Muscle layer of duodenum (tissue), 2 donors: ENCODE results near the gene SCN4A.
"Not testable (repeated sequence)": the region's sequence is repeated elsewhere in the genome, so short reads cannot be mapped to it uniquely, and the experiment has no call there.

Source experiments
- H3K27ac ChIP-seq: one replicate; pipeline ENCODE4 v1.7.0; 2013; ENCODE audit warnings: mild to moderate bottlenecking, low read length
- H3K27me3 ChIP-seq: one replicate; pipeline ENCODE4 v1.7.0; 2013; ENCODE audit warnings: low read depth, mild to moderate bottlenecking, control low read depth, low read length
- H3K36me3 ChIP-seq, 2 donors: one replicate each; pipeline ENCODE4 v1.7.0; 2013; ENCODE audit warnings: low read length in 2 of 2, control low read depth in 1 of 2, mild to moderate bottlenecking in 1 of 2; ENCODE audit not compliant: insufficient read depth in 2 of 2, control insufficient read depth in 1 of 2
- H3K4me1 ChIP-seq, 2 donors: one replicate each; pipeline ENCODE4 v1.7.0; 2013; ENCODE audit warnings: low read length in 2 of 2, mild to moderate bottlenecking in 2 of 2, control low read depth in 1 of 2, moderate library complexity in 1 of 2; ENCODE audit not compliant: insufficient read depth in 2 of 2, control insufficient read depth in 1 of 2
- H3K4me3 ChIP-seq, 2 donors: one replicate each; pipeline ENCODE4 v1.7.0; 2013; ENCODE audit warnings: low read length in 2 of 2, low read depth in 1 of 2, mild to moderate bottlenecking in 1 of 2
- H3K9me3 ChIP-seq, 2 donors: one replicate each; pipeline ENCODE4 v1.7.0; 2013; ENCODE audit warnings: low read length in 2 of 2, control low read depth in 1 of 2, mild to moderate bottlenecking in 1 of 2; ENCODE audit not compliant: control insufficient read depth in 1 of 2
- donor health status: healthy.

The SCN4A gene

GRCh38 chr17:63926164-63926563 is 46.6 kb downstream of the SCN4A start:
- no peaks in the 10 kb centered on the region for H3K27me3 ChIP-seq
- no peaks in the 10 kb centered on the region for H3K9me3 ChIP-seq
- no peak overlapping the region for H3K4me3 ChIP-seq
- no peaks in the 10 kb centered on the region for H3K4me1 ChIP-seq
- no peak overlapping the region for H3K27ac ChIP-seq
- H3K36me3 ChIP-seq: no peaks in the 10 kb centered on the region

GRCh38 chr17:63925615-63926014 is 47.1 kb downstream of the SCN4A start:
- Histone ChIP-seq H3K4me3 (no peak overlapping the region), H3K36me3 (no peaks in the 10 kb centered on the region), H3K27ac (no peak overlapping the region), H3K4me1 (no peaks in the 10 kb centered on the region), H3K9me3 (no peaks in the 10 kb centered on the region), H3K27me3 (no peaks in the 10 kb centered on the region)

GRCh38 chr17:63922402-63922801 is 50.3 kb downstream of the SCN4A start:
- H3K27ac ChIP-seq, H3K27me3 ChIP-seq, H3K36me3 ChIP-seq, H3K4me1 ChIP-seq, H3K4me3 ChIP-seq, H3K9me3 ChIP-seq: not testable (repeated sequence)

GRCh38 chr17:63920779-63921178 is 51.9 kb downstream of the SCN4A start:
- not testable (repeated sequence) for H3K27ac ChIP-seq, H3K4me3 ChIP-seq, H3K27me3 ChIP-seq, H3K36me3 ChIP-seq, H3K4me1 ChIP-seq, H3K9me3 ChIP-seq

GRCh38 chr17:63920050-63920449 is 52.7 kb downstream of the SCN4A start:
- not testable (repeated sequence) for H3K9me3 ChIP-seq, H3K27me3 ChIP-seq, H3K36me3 ChIP-seq, H3K4me3 ChIP-seq, H3K4me1 ChIP-seq, H3K27ac ChIP-seq

- no peak overlapping the region for H3K4me3 ChIP-seq
- no peaks in the 10 kb centered on the region for H3K9me3 ChIP-seq
- no peaks in the 10 kb centered on the region for H3K4me1 ChIP-seq
- no peaks in the 10 kb centered on the region for H3K36me3 ChIP-seq
- H3K27ac ChIP-seq: no peak overlapping the region
- no peaks in the 10 kb centered on the region for H3K27me3 ChIP-seq
Measured at GRCh38 chr17:63919311-63919723, 53.4 kb downstream of the SCN4A start.

GRCh38 chr17:63918789-63919305 is 53.9 kb downstream of the SCN4A start, which contains the start of gene GH1:
GH1 (minus strand) TSS chr17:63918839; CDS start chr17:63918776, 63 bp downstream.
- H3K27me3 ChIP-seq, H3K4me1 ChIP-seq, H3K27ac ChIP-seq, H3K36me3 ChIP-seq, H3K9me3 ChIP-seq, H3K4me3 ChIP-seq: not testable (repeated sequence)

- H3K27ac ChIP-seq: no peak overlapping the region
- no peaks in the 10 kb centered on the region for H3K36me3 ChIP-seq
- H3K27me3 ChIP-seq: no peaks in the 10 kb centered on the region
- H3K4me1 ChIP-seq: no peaks in the 10 kb centered on the region
- no peaks in the 10 kb centered on the region for H3K9me3 ChIP-seq
- H3K4me3 ChIP-seq: no peak overlapping the region
Measured at GRCh38 chr17:63918305-63918704, 54.4 kb downstream of the SCN4A start.

- no peak overlapping the region for H3K27ac ChIP-seq
- no peaks in the 10 kb centered on the region for H3K9me3 ChIP-seq
- H3K36me3 ChIP-seq: no peaks in the 10 kb centered on the region
- no peak overlapping the region for H3K4me3 ChIP-seq
- H3K4me1 ChIP-seq: no peaks in the 10 kb centered on the region
- H3K27me3 ChIP-seq: no peaks in the 10 kb centered on the region
Measured at GRCh38 chr17:63917646-63918045, 55.1 kb downstream of the SCN4A start.

GRCh38 chr17:63917206-63917605 is 55.5 kb downstream of the SCN4A start:
- not testable (repeated sequence) for H3K4me1 ChIP-seq, H3K27me3 ChIP-seq, H3K36me3 ChIP-seq, H3K4me3 ChIP-seq, H3K9me3 ChIP-seq, H3K27ac ChIP-seq

- Histone ChIP-seq H3K4me1 (no peaks in the 10 kb centered on the region), H3K27ac (no peak overlapping the region), H3K9me3 (no peaks in the 10 kb centered on the region), H3K36me3 (no peaks in the 10 kb centered on the region), H3K27me3 (no peaks in the 10 kb centered on the region), H3K4me3 (no peak overlapping the region)
Measured at GRCh38 chr17:63916566-63917185, 56.0 kb downstream of the SCN4A start.

- not testable (repeated sequence) for H3K36me3 ChIP-seq, H3K4me1 ChIP-seq, H3K27ac ChIP-seq
Measured at GRCh38 chr17:63915753-63916152, 57.0 kb downstream of the SCN4A start.

More at GRCh38 chr17:63915753-63916152, 57.0 kb downstream of the SCN4A start:
- H3K4me3 ChIP-seq, H3K27me3 ChIP-seq, H3K9me3 ChIP-seq: not testable (repeated sequence)
